Type B pancreatic cell (in vitro differentiated cells): ENCODE measurements around the gene TMIGD2. TPM values are rescaled to one million over a fixed set of nuclear protein-coding genes. Genes with fewer than 3 reads are reported as not detected.
"Not testable (repeated sequence)": the region's sequence is repeated elsewhere in the genome, so short reads cannot be mapped to it uniquely, and the experiment has no call there.

Experiments
- DNase-seq: peaks from one replicate; pipeline ENCODE4 v3.0.0; 2021; ENCODE audit warnings: mixed read lengths; ENCODE audit not compliant: unreplicated experiment; ENCODE audit errors: extremely low spot score
- H3K27ac Mint-ChIP-seq: 2 replicates; pipeline ENCODE4 v1.8.0; 2021; ENCODE audit warnings: mild to moderate bottlenecking, mixed read lengths
- H3K27me3 Mint-ChIP-seq: 2 replicates; pipeline ENCODE4 v1.8.0; 2021; ENCODE audit warnings: mixed read lengths
- H3K36me3 Mint-ChIP-seq: 2 replicates; pipeline ENCODE4 v1.8.0; 2021; ENCODE audit warnings: mixed read lengths
- H3K4me1 Mint-ChIP-seq: one replicate; pipeline ENCODE4 v1.8.0; 2021; ENCODE audit warnings: mixed read lengths; ENCODE audit not compliant: unreplicated experiment
- H3K4me3 Mint-ChIP-seq: 2 replicates; pipeline ENCODE4 v1.8.0; 2021; ENCODE audit warnings: mild to moderate bottlenecking, mixed read lengths
- H3K9me3 Mint-ChIP-seq: 2 replicates; pipeline ENCODE4 v1.8.0; 2021; ENCODE audit warnings: mixed read lengths
- CTCF ChIP-seq: fragments of 200-600 bp; sonication (generic); conservative IDR thresholded peaks from 2 replicates; pipeline ENCODE4 v1.5.0; 2021; ENCODE audit warnings: antibody characterized with exemption, mild to moderate bottlenecking
- total RNA-seq: library from RNA; stranded (reverse); gene quantifications from 2 replicates; pipeline ENCODE4 v1.2.1, GENCODE V29; 2021; ENCODE audit warnings: low replicate concordance

The TMIGD2 gene
- total RNA-seq, 1 donor from 2014 or later = not detected

GRCh38 chr19:4260613-4261191 is 41.5 kb downstream of the TMIGD2 start:
- Mint-ChIP-seq H3K9me3 (no peaks in the 10 kb centered on the region), H3K4me3 (no peak overlapping the region), H3K4me1 (no peaks in the 10 kb centered on the region), H3K36me3 (peaks cover 11% of the 10 kb centered on the region), H3K27ac (peak overlapping the region; percentile 73), H3K27me3 (no peaks in the 10 kb centered on the region)
- TF ChIP-seq CTCF = no peak
- DNase-seq = no peak

GRCh38 chr19:4258181-4258580 is 44.0 kb downstream of the TMIGD2 start:
- Mint-ChIP-seq H3K4me1 (no peaks in the 10 kb centered on the region), H3K27me3 (no peaks in the 10 kb centered on the region), H3K9me3 (peaks cover 5% of the 10 kb centered on the region), H3K27ac (no peak overlapping the region), H3K4me3 (no peak overlapping the region), H3K36me3 (peaks cover 22% of the 10 kb centered on the region)
- DNase-seq = no peak
- no peak for TF ChIP-seq CTCF

DNA sequence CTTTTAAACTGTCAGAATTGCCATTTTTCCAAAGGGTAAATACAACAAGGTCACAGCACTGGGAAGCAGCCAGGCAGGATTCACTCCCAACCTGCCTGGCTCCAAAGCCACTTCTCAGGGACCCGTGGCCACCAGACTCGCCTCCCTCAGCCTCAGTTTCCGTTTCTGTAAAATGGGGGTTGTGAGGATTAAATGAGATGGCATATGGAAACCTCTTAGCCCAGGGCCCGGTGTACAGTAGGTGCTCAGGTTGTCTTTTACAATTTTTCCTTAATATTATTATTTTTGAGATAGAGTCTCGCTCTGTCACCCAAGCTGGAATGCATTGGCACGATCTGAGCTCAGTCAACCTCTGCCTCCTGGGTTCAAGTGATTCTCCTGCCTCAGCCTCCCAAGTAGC is 45.2 kb downstream of the TMIGD2 start:
- H3K4me1 Mint-ChIP-seq = no peaks in the 10 kb centered on the region
- H3K9me3 Mint-ChIP-seq = peaks cover 5% of the 10 kb centered on the region
- no peak overlapping the region for H3K4me3 Mint-ChIP-seq
- no peak for DNase-seq
- H3K27ac Mint-ChIP-seq = no peak overlapping the region
- H3K36me3 Mint-ChIP-seq = peaks cover 22% of the 10 kb centered on the region
- H3K27me3 Mint-ChIP-seq = no peaks in the 10 kb centered on the region
- no peak for TF ChIP-seq CTCF

DNA sequence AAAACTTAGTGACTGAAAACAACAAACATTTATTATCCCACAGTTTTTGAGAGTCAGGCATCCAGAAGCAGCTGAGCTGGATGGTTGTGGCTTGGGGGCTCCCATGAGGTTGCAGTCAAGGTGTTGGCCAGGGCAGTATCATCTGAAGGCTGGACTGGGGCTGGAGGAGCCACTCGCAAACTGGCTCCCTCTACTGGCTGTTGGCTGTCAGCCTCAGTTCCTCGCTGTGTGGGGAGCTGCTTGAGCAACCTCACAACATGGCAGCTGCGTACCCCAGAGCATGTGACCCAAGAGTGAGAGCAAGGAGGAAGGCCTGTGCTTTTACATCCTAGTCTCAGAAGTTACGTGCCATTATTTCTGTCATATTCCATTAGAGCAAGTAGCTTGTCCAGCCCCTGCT is 45.6 kb downstream of the TMIGD2 start:
- Mint-ChIP-seq H3K36me3 (peaks cover 22% of the 10 kb centered on the region), H3K27ac (no peak overlapping the region), H3K4me1 (no peaks in the 10 kb centered on the region)

GRCh38 chr19:4246767-4247593 is 55.2 kb downstream of the TMIGD2 start, which contains the start of gene YJU2:
YJU2 (plus strand) TSS chr19:4247080; CDS start chr19:4247147, 67 bp downstream.
- Mint-ChIP-seq H3K36me3 (peaks cover 20% of the 10 kb centered on the region), H3K9me3 (peaks cover 3% of the 10 kb centered on the region), H3K27ac (peak within 1 kb of the TSS; percentile 98), H3K4me1 (no peaks in the 10 kb centered on the region), H3K4me3 (peak within 1 kb of the TSS; percentile 95), H3K27me3 (no peaks in the 10 kb centered on the region)
- TF ChIP-seq CTCF = peak; percentile 66
- DNase-seq = peak; percentile 97

More for the DNA sequence above, 45.6 kb downstream of the TMIGD2 start:
- Mint-ChIP-seq H3K9me3 (peaks cover 5% of the 10 kb centered on the region), H3K4me3 (no peak overlapping the region), H3K27me3 (no peaks in the 10 kb centered on the region)
- no peak for DNase-seq
- no peak for TF ChIP-seq CTCF

- not testable (repeated sequence) for H3K4me1 Mint-ChIP-seq, H3K27me3 Mint-ChIP-seq, H3K9me3 Mint-ChIP-seq, DNase-seq, H3K27ac Mint-ChIP-seq, H3K4me3 Mint-ChIP-seq
- peaks cover 15% of the 10 kb centered on the region for H3K36me3 Mint-ChIP-seq
Measured at GRCh38 chr19:4245938-4246337, 56.3 kb downstream of the TMIGD2 start.
